Dermis blood vessel endothelial cell (primary cell): Measurements from ENCODE around the gene SHC3. TPM values are rescaled to one million over a fixed set of nuclear protein-coding genes. Genes with fewer than 3 reads are reported as not detected.

Experiments
- DNase-seq: peaks from one replicate; pipeline ENCODE4 v3.0.0; 2010
- total RNA-seq: library from RNA; depleted of rRNA; stranded (reverse); fragments of >200 nt; gene quantifications from 2 replicates; pipeline ENCODE4 v1.2.3, GENCODE V29; 2014

Gene SHC3
- total RNA-seq, 1 donor from 2014 or later = 0.17 TPM

DNA sequence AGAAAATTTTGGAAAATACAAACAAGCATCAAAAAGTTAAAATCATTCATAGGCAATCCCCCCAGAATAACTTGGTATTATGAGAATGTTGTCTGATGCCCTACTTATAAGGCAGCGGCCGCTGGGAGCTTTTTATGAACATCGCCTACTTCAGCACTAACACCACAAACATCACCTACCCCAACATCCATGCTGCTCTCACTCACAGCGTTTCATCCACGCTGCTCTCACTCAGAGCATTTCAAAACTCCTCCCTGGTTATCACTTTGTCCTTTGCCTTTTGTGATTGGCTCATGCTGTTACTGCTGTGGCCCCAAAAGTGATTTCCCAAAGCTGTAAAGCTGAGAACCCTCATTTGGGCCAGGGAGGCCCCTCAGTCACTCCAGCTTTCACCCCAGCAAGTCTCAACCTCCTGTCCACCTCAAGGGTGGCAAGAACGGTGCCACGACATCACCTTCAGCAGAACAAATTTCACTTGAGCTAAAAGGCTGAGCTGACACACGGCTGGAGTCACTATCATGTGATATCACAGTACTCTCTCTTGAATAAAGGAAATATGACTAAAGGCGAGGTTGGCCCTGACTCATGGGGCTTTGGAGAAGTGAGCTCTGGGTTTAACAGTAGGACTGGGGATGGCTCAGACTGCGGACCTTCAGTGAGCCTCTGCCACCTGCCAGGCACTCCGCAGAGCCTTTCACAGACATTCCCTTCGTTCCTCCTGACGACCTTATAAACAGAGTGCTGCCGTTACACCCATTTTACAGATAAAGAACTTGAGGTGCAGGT, 25.2 kb downstream of the SHC3 start:
- DNase-seq = peak; percentile 82

- no peak for DNase-seq
These were observed 28.9 kb downstream of the SHC3 start for GRCh38 chr9:89149726-89150125.

DNA sequence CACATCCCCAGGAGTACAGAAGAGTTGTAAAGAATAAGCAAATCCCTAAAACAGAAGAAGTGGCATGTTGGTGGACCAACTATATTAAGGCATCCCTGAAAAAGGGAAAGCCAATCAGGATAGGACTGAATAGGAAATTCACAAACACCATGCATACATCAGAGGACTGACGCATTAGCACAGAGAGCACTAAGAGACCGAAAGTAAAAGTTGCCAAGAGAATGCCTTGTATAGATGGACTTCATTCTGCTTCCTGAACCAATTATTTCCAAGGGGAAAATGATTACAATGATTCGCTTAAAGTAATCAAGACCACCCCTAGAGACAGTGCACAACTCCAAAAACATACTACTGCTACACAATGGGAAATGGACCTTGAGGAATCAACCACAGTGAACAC, 33.5 kb downstream of the SHC3 start:
- DNase-seq = no peak

DNA sequence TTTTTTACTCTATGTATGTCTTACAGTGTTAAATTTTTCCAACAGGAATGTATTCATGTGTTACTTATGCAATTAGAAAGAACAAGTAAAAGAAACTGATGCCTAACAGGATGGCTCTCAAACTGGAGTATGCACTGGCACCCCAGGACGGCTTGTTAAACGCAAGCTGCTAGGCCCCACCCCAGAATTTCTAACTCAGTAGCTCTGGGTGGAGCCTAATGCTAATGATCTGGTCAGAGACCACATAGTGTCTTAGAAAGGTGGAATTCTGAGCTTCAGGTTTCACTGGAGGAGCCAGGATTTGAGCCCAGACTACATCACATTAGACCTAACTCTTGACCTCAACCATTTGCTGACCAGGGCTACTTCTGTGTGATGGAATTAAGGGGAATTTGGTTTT, 34.4 kb downstream of the SHC3 start:
- DNase-seq = no peak

DNA sequence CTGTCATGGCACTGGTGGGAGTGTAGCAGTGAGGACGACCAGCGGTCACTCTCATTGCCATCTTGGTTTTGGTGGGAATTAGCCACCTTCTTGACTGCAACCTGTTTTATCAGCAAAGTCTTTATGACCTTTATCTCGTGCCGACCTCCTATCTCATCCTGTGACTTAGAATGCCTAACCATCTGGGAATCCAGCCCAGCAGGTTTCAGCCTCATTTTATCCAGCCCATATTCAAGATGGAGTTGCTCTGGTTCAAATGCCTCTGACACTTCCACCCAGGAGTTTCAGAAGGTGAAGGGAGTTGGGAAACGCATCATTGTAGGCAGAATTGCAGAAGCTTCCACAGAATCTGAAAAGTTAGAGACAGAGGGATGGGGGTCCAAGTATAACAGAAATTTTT, 35.4 kb downstream of the SHC3 start:
- no peak for DNase-seq

GRCh38 chr9:89139455-89139854, 39.2 kb downstream of the SHC3 start:
- no peak for DNase-seq

DNA sequence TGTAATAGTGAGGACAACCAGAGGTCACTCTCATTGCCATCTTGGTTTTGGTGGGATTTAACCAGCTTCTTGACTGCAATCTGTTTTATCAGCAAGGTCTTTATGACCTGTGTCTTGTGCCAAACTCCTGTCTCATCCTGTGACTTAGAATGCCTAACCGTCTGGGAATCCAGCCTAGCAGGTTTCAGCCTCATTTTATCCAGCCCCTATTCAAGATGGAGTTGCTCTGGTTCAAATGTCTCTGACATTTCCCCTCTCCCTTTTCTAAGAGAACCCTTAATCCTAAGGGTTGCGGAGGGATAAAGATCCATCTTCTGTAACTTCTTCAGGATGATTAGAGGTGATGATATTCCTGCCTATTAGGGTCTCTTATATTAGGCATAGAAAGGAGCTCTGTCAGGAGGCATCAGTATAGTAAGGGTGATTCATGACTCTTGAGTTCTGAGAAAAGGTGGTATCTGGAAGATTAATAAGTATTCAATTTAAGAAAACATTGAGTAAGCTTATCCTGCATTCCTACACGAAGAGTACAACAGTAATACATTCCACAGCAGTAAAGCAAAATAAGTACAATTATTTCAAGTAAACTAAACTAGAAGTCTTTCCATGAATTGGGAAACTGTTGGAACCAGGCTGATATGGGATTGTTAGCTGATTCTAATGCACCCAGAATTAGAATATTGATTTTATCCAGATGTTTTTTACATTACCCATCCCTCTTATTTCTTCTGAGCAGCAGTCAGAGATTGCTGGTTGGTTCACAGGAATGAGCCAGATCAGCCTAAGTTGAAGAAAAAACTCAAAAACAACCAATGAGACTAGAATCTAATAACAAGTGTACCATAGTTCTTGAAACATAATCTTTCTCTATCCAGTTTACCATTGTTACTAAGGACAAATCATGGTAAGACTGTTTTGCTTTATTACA, 39.9 kb downstream of the SHC3 start:
- no peak for DNase-seq

DNA sequence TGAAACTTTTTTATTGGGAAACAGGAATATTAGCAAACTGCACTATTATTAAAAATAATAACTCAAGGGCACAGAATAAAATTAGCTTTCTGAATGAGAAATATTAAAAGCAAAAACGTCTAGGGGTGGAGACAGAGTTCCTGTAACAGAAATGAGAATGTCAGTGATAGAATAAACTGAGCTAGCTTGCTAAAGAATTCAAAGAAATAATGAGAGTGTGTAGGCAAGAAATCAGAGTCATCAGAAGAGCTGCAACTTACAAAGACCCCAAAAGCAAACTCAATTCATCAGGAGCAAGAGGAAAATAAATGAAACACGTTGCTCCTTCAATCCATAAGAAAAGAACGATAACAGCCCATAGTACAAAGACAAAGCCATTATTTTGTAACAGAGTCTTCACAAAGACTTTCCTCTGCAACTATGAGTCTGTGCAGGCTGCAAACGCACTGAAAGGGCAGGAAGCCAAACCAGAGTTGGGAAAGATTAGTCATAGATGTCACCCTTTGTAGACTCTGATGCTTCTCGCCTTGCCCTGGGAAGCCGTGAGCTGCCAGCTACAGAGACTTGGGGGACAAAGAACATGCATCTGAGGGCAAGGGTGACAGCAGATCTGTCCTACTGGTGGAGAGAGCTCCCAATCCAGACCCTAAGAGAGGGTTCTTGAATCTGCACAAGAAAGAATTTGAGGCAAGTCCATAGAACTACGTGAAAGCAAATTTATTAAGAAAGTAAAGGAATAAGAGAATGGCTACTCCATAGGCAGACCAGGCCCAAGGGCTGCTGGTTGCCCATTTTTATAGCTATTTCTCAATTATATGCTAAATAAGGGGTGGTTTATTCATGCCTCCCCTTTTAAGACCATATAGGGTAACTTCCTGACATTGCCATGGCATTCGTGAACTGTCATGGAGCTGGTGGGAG, 40.8 kb downstream of the SHC3 start:
- DNase-seq = peak; percentile 42

- DNase-seq = no peak
These were observed 42.9 kb downstream of the SHC3 start for GRCh38 chr9:89135591-89136166.

- no peak for DNase-seq
These were observed 43.9 kb downstream of the SHC3 start for GRCh38 chr9:89134709-89135108.

DNA sequence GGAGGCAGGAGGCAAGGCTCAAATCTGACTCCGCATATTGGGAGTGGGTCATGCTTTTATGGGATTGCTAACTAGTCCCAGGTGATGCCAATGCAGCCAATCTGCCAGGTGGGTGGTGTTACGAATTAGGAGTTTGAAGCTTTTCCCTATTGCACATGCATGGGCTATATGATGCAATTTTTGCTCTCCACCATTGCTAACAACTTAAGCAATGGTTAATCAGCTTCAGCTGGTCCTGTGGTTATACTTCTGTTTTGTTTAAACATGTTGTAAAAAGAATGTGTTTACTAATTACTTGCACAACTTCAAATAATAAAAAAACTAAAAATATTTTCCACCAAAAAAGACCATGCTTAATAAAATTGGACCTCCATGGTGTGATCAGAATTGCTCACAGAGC, 55.7 kb downstream of the SHC3 start:
- no peak for DNase-seq

DNA sequence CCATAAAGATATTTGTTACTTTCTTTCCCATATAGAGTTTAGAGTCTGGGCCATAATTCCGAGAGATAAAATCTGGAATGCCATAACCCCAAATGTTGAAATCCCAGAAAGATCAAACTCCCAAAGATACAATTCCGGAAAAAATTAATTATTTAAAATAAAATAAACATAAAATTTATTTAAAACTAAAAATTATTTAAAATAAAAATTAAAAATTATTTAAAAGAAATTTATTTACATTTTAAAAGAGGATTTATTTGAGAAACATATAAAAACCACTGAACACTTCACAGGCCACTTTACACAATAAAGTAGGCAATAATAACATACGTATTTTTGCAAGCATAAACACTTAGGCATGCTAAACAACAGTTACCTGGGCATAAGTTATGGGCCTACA, 57.9 kb downstream of the SHC3 start:
- no peak for DNase-seq

- DNase-seq = no peak
These were observed 61.8 kb downstream of the SHC3 start for GRCh38 chr9:89116805-89117192.

GRCh38 chr9:89116064-89116804, 62.4 kb downstream of the SHC3 start:
- DNase-seq = no peak

GRCh38 chr9:89115426-89115825, 63.2 kb downstream of the SHC3 start:
- no peak for DNase-seq

GRCh38 chr9:89114741-89115140, 63.9 kb downstream of the SHC3 start:
- no peak for DNase-seq

DNA sequence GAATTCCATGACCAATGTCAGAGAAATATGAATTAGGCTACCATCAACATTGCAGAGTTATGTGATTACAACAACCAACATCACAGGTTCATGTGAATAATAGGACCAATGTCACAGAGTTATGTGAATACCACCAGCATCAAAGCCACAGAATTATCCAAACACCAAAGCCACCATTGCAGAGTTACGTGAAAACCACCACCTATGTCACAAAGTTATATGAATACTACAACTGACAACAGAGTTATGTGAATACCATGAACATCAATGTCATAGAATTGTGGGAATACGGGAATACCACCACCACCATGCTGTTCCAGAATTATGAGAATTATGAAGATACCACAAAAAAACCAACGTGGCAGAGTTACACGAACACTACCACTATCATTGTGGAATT, 64.8 kb downstream of the SHC3 start:
- DNase-seq = no peak

GRCh38 chr9:89112243-89112642, 66.4 kb downstream of the SHC3 start:
- no peak for DNase-seq

DNA sequence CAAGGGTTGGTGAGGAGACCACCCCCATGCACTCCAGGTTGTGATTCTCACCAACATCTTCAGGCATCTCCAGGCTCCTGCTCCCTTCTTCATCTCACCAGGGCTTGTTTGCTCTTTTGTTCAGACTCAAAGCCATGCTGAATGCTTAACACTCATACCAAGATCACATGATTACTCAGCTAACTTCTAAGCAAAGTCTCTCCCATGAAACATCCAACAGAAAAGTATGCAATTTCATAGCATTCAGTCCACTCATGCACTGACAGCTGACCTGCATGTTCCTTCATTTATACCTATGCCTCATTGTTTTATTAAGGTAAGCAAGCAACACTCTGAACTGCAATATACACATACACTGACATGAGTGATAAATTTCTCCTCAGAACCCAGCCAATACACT, 69.0 kb downstream of the SHC3 start:
- DNase-seq = no peak

DNA sequence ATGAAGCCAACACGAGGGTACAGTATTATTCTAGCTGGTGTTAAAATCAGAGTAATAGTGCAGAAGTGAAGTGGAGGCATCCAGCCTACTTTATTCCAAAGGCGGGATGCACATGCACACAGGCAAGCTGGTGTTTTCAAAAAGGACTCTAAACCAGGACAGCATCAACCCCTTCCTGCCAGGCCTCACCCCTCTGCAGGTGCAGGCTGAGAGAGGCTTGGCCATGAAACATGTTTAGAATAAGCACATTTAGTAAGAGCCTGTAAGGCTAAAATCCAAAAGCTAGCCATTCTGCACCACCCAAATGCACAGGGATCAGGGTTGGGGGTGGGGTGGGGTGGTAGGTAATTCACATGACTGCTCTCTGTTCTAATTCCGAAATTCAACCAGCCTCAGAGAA, 71.2 kb downstream of the SHC3 start:
- no peak for DNase-seq

DNA sequence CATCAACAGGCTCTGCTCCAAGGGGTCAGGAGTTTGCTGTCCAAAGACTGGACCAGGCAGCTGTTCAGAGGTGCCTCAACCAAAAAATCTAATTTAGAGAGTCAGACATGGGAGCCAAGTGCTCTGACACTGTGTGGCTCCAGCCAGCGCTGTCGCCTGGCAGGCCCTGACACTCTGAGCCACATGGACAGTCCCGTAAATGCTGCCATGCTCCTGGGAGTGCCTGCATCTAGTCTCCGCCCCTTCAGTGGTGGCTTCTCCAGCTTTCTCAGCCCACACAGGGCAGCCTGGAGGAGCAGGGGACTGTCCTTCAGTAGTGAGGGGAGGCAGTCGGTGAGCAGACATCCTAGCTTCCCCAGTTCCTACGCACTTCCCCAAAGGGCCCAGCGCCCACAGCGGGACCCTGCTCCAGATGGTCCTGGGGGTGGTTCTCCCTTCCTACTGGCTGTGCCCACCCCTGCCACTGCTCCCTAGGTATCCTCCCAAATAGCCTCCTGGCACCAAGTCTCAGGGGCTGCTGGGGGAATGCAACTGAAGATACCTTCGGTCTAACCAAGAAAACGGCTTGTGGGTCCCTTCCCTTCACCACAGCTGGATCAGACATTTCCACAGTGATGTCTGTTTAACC, 72.3 kb downstream of the SHC3 start:
- DNase-seq = no peak
